Heart left ventricle (tissue), 16 donors: Measurements from ENCODE around the gene SH3GLB1. TPM values are rescaled to one million over a fixed set of nuclear protein-coding genes. Genes with fewer than 3 reads are reported as not detected.

Experiments
- ATAC-seq, 4 donors: fragments of 200-7000 bp; cut with Tn5 transposase; one replicate each; pipeline ENCODE4 v1.9.1; 2020 to 2022; ENCODE audit warnings: moderate library complexity in 4 of 4, mild to moderate bottlenecking in 3 of 4, moderate number of reproducible peaks in 1 of 4
- DNase-seq, 5 donors: peaks; one replicate each; pipeline ENCODE4 v3.0.0-alpha.2; 2020
- H3K27ac ChIP-seq, 12 donors: fragments of 200-600 bp; sonication (generic) in 4 of 12; one replicate each; pipeline versions ENCODE4 v1.5.0 to v1.8.0; 2016 to 2022; ENCODE audit warnings: mild to moderate bottlenecking in 2 of 12
- H3K27me3 ChIP-seq, 9 donors: fragments of 200-600 bp; sonication (generic) in 2 of 9; one replicate each; pipeline versions ENCODE4 v1.5.1 to v1.8.0; 2016 to 2022; ENCODE audit warnings: mild to moderate bottlenecking in 3 of 9
- H3K36me3 ChIP-seq, 9 donors: fragments of 200-600 bp; sonication (generic) in 2 of 9; one replicate each; pipeline versions ENCODE4 v1.5.0 to v1.8.0; 2018 to 2022; ENCODE audit warnings: mild to moderate bottlenecking in 2 of 9
- H3K4me1 ChIP-seq, 12 donors: fragments of 200-600 bp; sonication (generic) in 4 of 12; one replicate each; pipeline versions ENCODE4 v1.5.0 to v1.8.0; 2016 to 2022; ENCODE audit warnings: mild to moderate bottlenecking in 3 of 12
- H3K4me3 ChIP-seq, 12 donors: fragments of 200-600 bp; sonication (generic) in 4 of 12; one replicate each; pipeline versions ENCODE4 v1.5.0 to v1.8.0; 2017 to 2022; ENCODE audit warnings: mild to moderate bottlenecking in 9 of 12, moderate library complexity in 4 of 12
- H3K9me3 ChIP-seq, 12 donors: fragments of 200-600 bp; sonication (generic) in 4 of 12; one replicate each; pipeline versions ENCODE4 v1.5.0 to v1.8.0; 2016 to 2022; ENCODE audit warnings: mild to moderate bottlenecking in 1 of 12
- CTCF ChIP-seq, 12 donors: fragments of 200-600 bp; sonication (generic) in 4 of 12; IDR thresholded peaks; one replicate each; pipeline versions ENCODE4 v1.5.0 to v1.8.0; 2018 to 2022; ENCODE audit warnings: antibody characterized with exemption in 12 of 12, mild to moderate bottlenecking in 5 of 12
- POLR2A ChIP-seq, 2 donors: fragments of 450-650 bp; IDR thresholded peaks; one replicate each; pipeline ENCODE4 v1.6.1; 2017; ENCODE audit warnings: antibody characterized with exemption in 2 of 2, mild to moderate bottlenecking in 2 of 2, moderate library complexity in 2 of 2
- WGBS, 4 donors: extraction: QIAGEN DNeasy Blood & Tissue Kit in 2 of 4; methylation state at CpG; one replicate each; pipeline versions ENCODE4 v1.1.5 to v1.1.7; 2013 to 2018; 5-methylcytosine and 5-hydroxymethylcytosine counted together
- intact Hi-C, 10 donors: fragments of 100-400 bp; cut with DNase I; formaldehyde crosslinking; loops; one replicate each; pipeline versions ENCODE4 v1.11.1 to v1.14.2; 2022
- polyA plus RNA-seq, 2 donors: library from polyadenylated mRNA; stranded (reverse); fragments of 200-250 nt; gene quantifications; one replicate each; pipeline ENCODE4 v1.2.3, GENCODE V29; 2013
- total RNA-seq, 9 donors: library from RNA; depleted of rRNA in 2 of 9; stranded (reverse); fragments of >200 nt in 2 of 9; fragmentation: NEBNext Ultra II Directional in 3 of 9; extraction: Animal tissue kit (Norgen Biotek cat#: 25700) in 3 of 9; gene quantifications; one replicate each; pipeline versions ENCODE4 v1.1.0 to v1.2.4, GENCODE V29; 2016 to 2023
- donor health status: ischemic (EF 13 %, LVEDD 7.1; RV severe dilation, severe dysfunction).
- donor health status: healthy with polysubstance abuse.
- donor health status: DM: no; HTN: yes; CAD: no.
- donor health status: DM: no; HTN: no; CAD: no.
- donor health status: ischemic (EF 25% LVEDD 6.9; RV normal size, moderate dysfunction).
- donor health status: ischemic (EF 25% LVEDD 5.7; RV mildly dilated, moderate dysfunction).
- donor health status: healthy.
- donor health status: DM: yes; HTN: yes; CAD: no.
- donor health status: ischemic (EF 35%, LVEDD 5.7; RV mildly dilated, moderate dysfunction).
- donor health status: nonischemic (EF 11% LVEDD 7.7; RV severe dilation, severe dysfunction).
- donor health status: DM: yes; HTN: yes; CAD: no.
- donor health status: PGD.
- donor health status: ischemic (EF 29% LVEDD 5.4; RV normal size, mild dysfunction).
- donor health status: nonischemic (EF 23%, LVEDD 6.1; RV moderate dilation, normal function).

SH3GLB1 gene
- total and polyA plus RNA-seq, 11 donors, result 26.3 to 203 (median 125) TPM

GRCh38 chr1:86703696-86704457, 499 bp upstream of the SH3GLB1 start:
- H3K36me3 ChIP-seq, result no peaks in the 10 kb centered on the region
- H3K4me1 ChIP-seq, result peaks cover 0 to 43% (median 30%) of the 10 kb centered on the region in 12 donors
- ATAC-seq, result peak; percentile 12 to 55 (median 53)
- no peaks in the 10 kb centered on the region for H3K27me3 ChIP-seq
- intact Hi-C loops, result loop anchor here in 8 of 10 donors (2.0 to 10.0 kb wide), 12 partner anchors 37 to 1129 kb away; partner anchors contain the start of genes HS2ST1 (in 7 of the 8), SELENOF (in 7 of the 8) and ODF2L (in 2 of the 8)
- H3K9me3 ChIP-seq, result no peaks in the 10 kb centered on the region
- 7 to 11% (median 9%) methylated on average over 27 to 34 of the region's 34 CpGs for WGBS, 4 donors
- DNase-seq, result no peak
- peak overlapping the region; percentile 95 to 100 (median 99) for H3K27ac ChIP-seq
- H3K4me3 ChIP-seq, result peak overlapping the region; percentile 63 to 96 (median 89)
- TF ChIP-seq POLR2A (IDR thresholded peaks at IDR 0.05), result no peak
- TF ChIP-seq CTCF (IDR thresholded peaks at IDR 0.05), result no peak

GRCh38 chr1:86704972-86705664, 742 bp downstream of the SH3GLB1 start:
- WGBS, 4 donors, result 0% methylated on average over 22 to 41 of the region's 41 CpGs
- TF ChIP-seq CTCF (IDR thresholded peaks at IDR 0.05) (no peak), POLR2A (IDR thresholded peaks at IDR 0.05) (no peak)
- DNase-seq (peak; percentile 67 to 81 (median 73)), ATAC-seq (peak; percentile 55 to 70 (median 68))
- H3K9me3 ChIP-seq, result no peaks in the 10 kb centered on the region
- H3K36me3 ChIP-seq, result no peaks in the 10 kb centered on the region
- H3K4me1 ChIP-seq, result peaks cover 0 to 55% (median 40%) of the 10 kb centered on the region in 12 donors
- H3K4me3 ChIP-seq, result peak overlapping the region; percentile 63 to 96 (median 89)
- intact Hi-C loops, result loop anchor here in 8 of 10 donors (2.0 to 10.0 kb wide), 12 partner anchors 36 to 1130 kb away; partner anchors contain the start of genes HS2ST1 (in 7 of the 8), SELENOF (in 7 of the 8) and ODF2L (in 2 of the 8)
- peak overlapping the region; percentile 95 to 100 (median 99) for H3K27ac ChIP-seq
- no peaks in the 10 kb centered on the region for H3K27me3 ChIP-seq

- H3K9me3 ChIP-seq, result no peaks in the 10 kb centered on the region
- no peak for ATAC-seq
- peak overlapping the region; percentile 63 to 96 (median 89) for H3K4me3 ChIP-seq
- no peak for DNase-seq
- intact Hi-C loops, result loop anchor here in 8 of 10 donors (2.0 to 10.0 kb wide), 11 partner anchors 35 to 1131 kb away; partner anchors contain the start of genes HS2ST1 (in 7 of the 8), SELENOF (in 7 of the 8) and ODF2L (in 2 of the 8)
- no peaks in the 10 kb centered on the region for H3K36me3 ChIP-seq
- TF ChIP-seq POLR2A (IDR thresholded peaks at IDR 0.05), result no peak
- TF ChIP-seq CTCF (IDR thresholded peaks at IDR 0.05), result no peak
- WGBS, 4 donors, result 0 to 1% (median 0%) methylated on average over 4 of the region's 4 CpGs
- H3K27ac ChIP-seq, result peak overlapping the region; percentile 95 to 100 (median 99)
- peaks cover 0 to 61% (median 46%) of the 10 kb centered on the region in 12 donors for H3K4me1 ChIP-seq
- no peaks in the 10 kb centered on the region for H3K27me3 ChIP-seq
These were observed 1.2 kb downstream of the SH3GLB1 start for GRCh38 chr1:86705665-86705985.
